ENCODE results near the gene LRRK2. TPM values are rescaled to one million over a fixed set of nuclear protein-coding genes. Genes with fewer than 3 reads are reported as not detected.
"Not testable (repeated sequence)": the region's sequence is repeated elsewhere in the genome, so short reads cannot be mapped to it uniquely, and the experiment has no call there.

Gene LRRK2
- total RNA-seq, 1 donor from 2014 or later: 37.1 TPM

DNA sequence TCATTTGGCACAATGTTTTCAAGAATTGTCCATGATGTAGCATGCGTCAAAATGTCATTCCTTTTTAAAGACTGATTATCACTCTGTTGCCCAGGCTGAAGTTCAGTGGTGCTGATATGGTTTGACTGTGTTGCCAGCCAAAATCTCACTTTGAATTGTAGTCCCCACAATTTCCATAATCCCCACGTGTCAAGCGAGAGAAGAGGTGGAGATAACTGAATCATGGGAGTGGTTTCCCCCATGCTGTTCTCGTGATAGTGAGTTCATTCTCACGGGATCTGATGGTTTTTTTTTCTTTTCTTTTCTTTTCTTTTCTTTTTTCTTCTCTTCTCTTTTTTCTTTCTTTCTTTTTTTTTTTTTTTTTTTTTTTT is 21.8 kb upstream of the LRRK2 start:
- Histone ChIP-seq H3K4me3 (no peak overlapping the region), H3K36me3 (no peaks in the 10 kb centered on the region), H3K27ac (no peak overlapping the region), H3K9me3 (no peaks in the 10 kb centered on the region), H3K27me3 (no peaks in the 10 kb centered on the region), H3K4me1 (no peaks in the 10 kb centered on the region)
- intact Hi-C loops (cut with DNase I): no loop called here
- no peak for DNase-seq (ENCODE audit: extremely low spot score in 2 of 2)
- no peak for TF ChIP-seq POLR2AphosphoS5 (IDR thresholded peaks at IDR 0.05; ENCODE audit: insufficient read depth in 1 of 2, low read depth in 1 of 2)
- TF ChIP-seq POLR2A (IDR thresholded peaks at IDR 0.05): no peak
- TF ChIP-seq, protein P1, sequence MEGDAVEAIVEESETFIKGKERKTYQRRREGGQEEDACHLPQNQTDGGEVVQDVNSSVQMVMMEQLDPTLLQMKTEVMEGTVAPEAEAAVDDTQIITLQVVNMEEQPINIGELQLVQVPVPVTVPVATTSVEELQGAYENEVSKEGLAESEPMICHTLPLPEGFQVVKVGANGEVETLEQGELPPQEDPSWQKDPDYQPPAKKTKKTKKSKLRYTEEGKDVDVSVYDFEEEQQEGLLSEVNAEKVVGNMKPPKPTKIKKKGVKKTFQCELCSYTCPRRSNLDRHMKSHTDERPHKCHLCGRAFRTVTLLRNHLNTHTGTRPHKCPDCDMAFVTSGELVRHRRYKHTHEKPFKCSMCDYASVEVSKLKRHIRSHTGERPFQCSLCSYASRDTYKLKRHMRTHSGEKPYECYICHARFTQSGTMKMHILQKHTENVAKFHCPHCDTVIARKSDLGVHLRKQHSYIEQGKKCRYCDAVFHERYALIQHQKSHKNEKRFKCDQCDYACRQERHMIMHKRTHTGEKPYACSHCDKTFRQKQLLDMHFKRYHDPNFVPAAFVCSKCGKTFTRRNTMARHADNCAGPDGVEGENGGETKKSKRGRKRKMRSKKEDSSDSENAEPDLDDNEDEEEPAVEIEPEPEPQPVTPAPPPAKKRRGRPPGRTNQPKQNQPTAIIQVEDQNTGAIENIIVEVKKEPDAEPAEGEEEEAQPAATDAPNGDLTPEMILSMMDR (IDR thresholded peaks at IDR 0.05): no peak

DNA sequence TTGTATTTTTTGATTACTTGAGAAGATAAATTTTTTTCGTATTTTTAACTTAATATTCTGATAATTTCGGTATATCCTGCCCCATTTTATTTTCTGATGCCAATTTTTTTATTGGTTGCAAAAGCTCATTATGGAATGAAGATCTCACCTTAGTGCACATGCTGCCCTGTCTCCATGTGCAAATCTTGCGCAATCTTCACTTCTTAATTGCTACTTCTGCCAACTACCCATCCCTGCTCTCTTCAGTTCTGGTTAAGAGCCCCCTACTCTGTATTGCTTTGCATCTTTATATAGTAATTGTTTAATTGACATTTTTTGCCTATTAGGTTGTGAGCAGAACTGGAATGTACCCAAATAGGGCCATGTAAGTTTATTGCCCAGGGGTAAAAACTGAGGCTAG is 20.5 kb upstream of the LRRK2 start:
- Histone ChIP-seq H3K36me3 (no peaks in the 10 kb centered on the region), H3K27me3 (no peaks in the 10 kb centered on the region), H3K4me1 (peaks cover 11% of the 10 kb centered on the region), H3K4me3 (no peak overlapping the region), H3K9me3 (no peaks in the 10 kb centered on the region), H3K27ac (no peak overlapping the region)
- no peak for DNase-seq (ENCODE audit: extremely low spot score in 2 of 2)
- TF ChIP-seq POLR2AphosphoS5 (IDR thresholded peaks at IDR 0.05; ENCODE audit: insufficient read depth in 1 of 2, low read depth in 1 of 2) (no peak), POLR2A (IDR thresholded peaks at IDR 0.05) (no peak)
- TF ChIP-seq, protein P1 (IDR thresholded peaks at IDR 0.05): no peak
- intact Hi-C loops (cut with DNase I): no loop called here

DNA sequence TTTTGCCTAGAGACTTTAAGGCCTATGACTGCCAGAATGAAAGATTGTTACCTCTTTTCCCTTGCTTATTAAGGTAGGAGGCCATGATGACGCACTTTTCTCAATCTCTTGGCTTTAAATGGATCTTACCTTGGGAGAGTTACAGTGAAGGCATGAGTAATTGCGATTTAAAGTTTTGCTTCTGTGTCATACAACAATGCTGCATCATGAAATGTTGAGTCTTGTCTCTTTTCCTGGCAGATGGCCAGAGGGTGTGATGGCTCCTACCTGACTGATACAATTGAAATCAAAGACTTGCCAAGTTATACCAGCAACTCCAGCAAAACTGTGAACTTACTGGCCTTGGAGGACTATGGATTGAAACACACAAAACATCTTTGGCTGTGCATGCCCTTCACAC is 17.2 kb upstream of the LRRK2 start:
- intact Hi-C loops (cut with DNase I): no loop called here
- H3K27ac ChIP-seq: no peak overlapping the region
- H3K27me3 ChIP-seq: no peaks in the 10 kb centered on the region
- TF ChIP-seq POLR2AphosphoS5 (IDR thresholded peaks at IDR 0.05; ENCODE audit: insufficient read depth in 1 of 2, low read depth in 1 of 2): peak in 1 of 2 donors; percentile 32
- TF ChIP-seq, protein P1 (IDR thresholded peaks at IDR 0.05): no peak
- H3K4me3 ChIP-seq: no peak overlapping the region
- peaks cover 16% of the 10 kb centered on the region for H3K4me1 ChIP-seq
- no peaks in the 10 kb centered on the region for H3K36me3 ChIP-seq
- H3K9me3 ChIP-seq: no peaks in the 10 kb centered on the region
- no peak for DNase-seq (ENCODE audit: extremely low spot score in 2 of 2)

DNA sequence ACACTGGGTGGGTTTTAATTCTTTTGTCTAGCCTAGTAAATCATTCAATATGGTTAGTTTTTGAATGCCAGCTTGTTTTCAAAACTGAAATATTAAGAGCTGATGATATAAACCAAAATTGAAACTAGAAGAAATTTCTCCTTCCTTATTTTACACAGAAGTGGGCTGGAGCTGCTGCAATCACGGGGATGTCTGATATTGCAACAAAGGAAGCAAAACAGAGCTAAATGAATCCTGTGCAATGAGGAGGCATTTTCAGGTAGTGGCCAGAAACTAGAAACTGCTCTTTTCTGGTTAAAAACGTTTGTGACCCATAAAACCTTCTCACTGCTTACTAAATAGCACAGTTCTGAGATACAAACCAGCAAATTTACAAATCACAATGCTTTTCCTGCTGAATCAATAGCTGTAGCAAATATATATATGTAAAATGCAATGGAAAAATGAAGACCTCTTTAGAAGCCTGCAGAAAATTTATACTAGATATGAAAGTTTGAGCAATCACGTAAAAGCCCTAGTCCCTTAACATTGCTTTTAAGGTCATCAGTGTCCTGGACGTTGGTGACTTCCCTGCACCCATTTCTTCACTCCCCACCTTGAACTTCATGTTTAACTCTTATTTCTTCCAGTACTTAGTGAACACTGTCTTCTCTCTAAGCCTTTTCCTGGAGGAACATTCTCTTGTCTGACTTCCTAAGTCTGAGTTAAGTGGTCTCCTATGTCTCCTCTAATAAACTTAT is 15.9 kb upstream of the LRRK2 start:
- no peak overlapping the region for H3K27ac ChIP-seq
- H3K4me1 ChIP-seq: peaks cover 16% of the 10 kb centered on the region
- no peak overlapping the region for H3K4me3 ChIP-seq
- no peaks in the 10 kb centered on the region for H3K9me3 ChIP-seq
- no peaks in the 10 kb centered on the region for H3K27me3 ChIP-seq
- DNase-seq (ENCODE audit: extremely low spot score in 2 of 2): no peak
- H3K36me3 ChIP-seq: no peaks in the 10 kb centered on the region
- intact Hi-C loops (cut with DNase I): no loop called here
- TF ChIP-seq, protein P1 (IDR thresholded peaks at IDR 0.05): no peak
- TF ChIP-seq POLR2AphosphoS5 (IDR thresholded peaks at IDR 0.05; ENCODE audit: insufficient read depth in 1 of 2, low read depth in 1 of 2) (no peak), POLR2A (IDR thresholded peaks at IDR 0.05) (no peak)

DNA sequence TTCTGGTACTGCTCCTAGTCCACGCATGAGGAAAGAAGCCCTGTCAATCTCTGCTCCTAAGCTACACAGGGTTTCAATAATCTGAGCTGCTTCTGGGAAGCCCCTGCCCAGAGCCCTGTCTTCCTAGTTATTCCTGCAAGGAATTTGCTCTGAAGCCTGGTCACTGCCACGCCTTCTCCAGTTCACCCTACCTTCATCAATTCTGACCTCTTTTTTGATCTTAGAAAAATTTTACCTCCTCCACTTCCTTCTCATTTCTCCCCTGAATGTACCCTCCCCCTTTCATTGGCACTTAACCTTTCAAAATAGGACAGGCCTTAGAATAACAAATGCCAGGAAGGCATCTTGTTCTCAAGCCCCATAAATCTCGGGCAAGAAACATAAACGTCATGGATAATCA is 14.9 kb upstream of the LRRK2 start:
- no peak for DNase-seq (ENCODE audit: extremely low spot score in 2 of 2)
- intact Hi-C loops (cut with DNase I): no loop called here
- Histone ChIP-seq H3K27me3 (no peaks in the 10 kb centered on the region), H3K9me3 (no peaks in the 10 kb centered on the region), H3K4me3 (no peak overlapping the region), H3K27ac (no peak overlapping the region), H3K4me1 (peaks cover 16% of the 10 kb centered on the region), H3K36me3 (no peaks in the 10 kb centered on the region)
- TF ChIP-seq POLR2AphosphoS5 (IDR thresholded peaks at IDR 0.05; ENCODE audit: insufficient read depth in 1 of 2, low read depth in 1 of 2) (no peak), POLR2A (IDR thresholded peaks at IDR 0.05) (no peak)
- TF ChIP-seq, protein P1 (IDR thresholded peaks at IDR 0.05): no peak

DNA sequence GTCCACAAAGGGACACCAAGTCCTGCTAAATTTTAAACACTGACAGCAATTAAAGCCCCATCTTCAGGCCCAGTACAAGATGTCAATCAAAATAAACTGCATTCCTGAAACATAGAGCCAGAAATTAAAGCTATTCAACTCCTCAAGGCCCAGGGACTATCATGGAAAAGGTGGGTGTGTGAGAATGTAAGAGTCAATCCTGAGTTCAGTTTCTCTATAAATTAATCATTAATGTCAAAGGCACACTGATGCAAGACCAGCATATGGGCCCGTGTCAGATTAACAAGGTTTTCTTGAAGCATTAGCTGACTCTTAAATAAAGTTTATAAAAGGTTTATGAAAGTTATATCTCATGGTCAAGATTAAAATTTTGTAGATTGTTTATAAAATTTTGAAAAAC is 13.6 kb upstream of the LRRK2 start:
- DNase-seq (ENCODE audit: extremely low spot score in 2 of 2); H3K27ac ChIP-seq; H3K9me3 ChIP-seq; H3K36me3 ChIP-seq; intact Hi-C loops (cut with DNase I); H3K27me3 ChIP-seq; H3K4me3 ChIP-seq: not testable (repeated sequence)
- peaks cover 16% of the 10 kb centered on the region for H3K4me1 ChIP-seq

All from vagina (tissue), 2 donors.